ENCODE results near the gene F2R.
"Not testable (repeated sequence)": the region's sequence is repeated elsewhere in the genome, so short reads cannot be mapped to it uniquely, and the experiment has no call there.

The F2R gene

GRCh38 chr5:76715736-76716455 lies at the start of gene F2R:
Gene F2R, plus strand, starts transcription at chr5:76716126. Its CDS starts 182 bp downstream, at chr5:76716308.
- peak; percentile 92 for DNase-seq (ENCODE audit: low read depth, low spot score)

DNA sequence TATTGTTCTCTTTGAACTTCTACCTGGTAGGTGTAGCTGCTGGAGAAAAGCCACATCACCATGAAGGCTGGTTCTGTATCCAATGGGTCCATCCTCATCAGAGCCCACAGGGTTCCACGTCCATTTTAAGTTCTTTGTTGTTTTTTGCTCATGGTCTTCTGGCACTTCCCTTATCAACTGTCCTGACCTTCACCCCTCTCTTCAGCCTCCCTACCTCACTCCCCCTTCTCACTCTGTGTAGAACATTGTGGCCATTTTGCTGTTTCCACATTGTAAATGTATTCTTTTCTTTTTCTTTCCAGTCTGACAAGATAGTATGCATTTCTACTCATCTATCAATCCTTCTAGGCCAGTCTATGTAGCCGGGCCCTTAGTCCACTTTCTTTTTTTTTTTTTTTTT lies 48.4 kb upstream of the F2R start:
- no peak for DNase-seq (ENCODE audit: low read depth, low spot score)

DNA sequence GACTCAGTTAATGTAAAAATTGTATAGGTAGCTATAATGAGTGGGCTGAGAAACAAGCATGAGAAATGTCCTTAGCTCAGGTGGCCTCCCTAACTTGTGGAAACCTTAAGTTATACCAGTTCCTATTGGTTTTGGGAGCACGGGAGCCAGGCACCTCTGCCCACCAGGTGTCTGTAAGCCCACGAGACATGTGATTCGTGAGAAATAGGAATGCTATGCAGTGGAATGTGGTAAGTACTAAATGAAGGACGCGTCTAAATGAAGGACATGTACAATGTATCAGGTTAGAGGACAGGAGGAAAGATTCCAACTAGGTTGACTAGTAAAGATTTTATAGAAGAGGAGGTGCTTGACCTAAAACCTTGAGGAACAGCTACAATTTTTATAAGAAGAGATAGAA lies 46.7 kb upstream of the F2R start:
- no peak for DNase-seq (ENCODE audit: low read depth, low spot score)

- no peak for DNase-seq (ENCODE audit: low read depth, low spot score)
These were observed 45.4 kb upstream of the F2R start for GRCh38 chr5:76670508-76670907.

GRCh38 chr5:76672242-76672641 lies 43.7 kb upstream of the F2R start:
- DNase-seq (ENCODE audit: low read depth, low spot score) = no peak

DNA sequence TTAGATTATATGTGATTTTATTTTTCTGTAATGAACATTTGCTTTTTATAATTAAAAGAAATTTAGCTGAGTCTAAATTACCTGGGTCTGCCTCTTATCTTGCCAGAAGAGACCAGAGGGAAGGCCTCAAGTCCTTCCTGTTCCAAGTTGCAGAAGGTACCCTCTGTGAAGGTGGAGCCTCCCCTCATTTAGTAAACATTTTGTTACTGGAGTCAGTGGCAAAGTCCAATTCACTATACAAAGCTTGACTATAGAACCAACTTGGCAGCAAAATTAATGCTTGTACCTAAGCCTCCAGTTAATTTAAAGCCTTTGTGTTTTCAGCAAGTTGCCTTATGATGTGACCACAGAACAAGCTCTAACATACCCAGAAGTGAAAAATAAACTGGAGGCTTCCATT lies 42.8 kb upstream of the F2R start:
- no peak for DNase-seq (ENCODE audit: low read depth, low spot score)

DNA sequence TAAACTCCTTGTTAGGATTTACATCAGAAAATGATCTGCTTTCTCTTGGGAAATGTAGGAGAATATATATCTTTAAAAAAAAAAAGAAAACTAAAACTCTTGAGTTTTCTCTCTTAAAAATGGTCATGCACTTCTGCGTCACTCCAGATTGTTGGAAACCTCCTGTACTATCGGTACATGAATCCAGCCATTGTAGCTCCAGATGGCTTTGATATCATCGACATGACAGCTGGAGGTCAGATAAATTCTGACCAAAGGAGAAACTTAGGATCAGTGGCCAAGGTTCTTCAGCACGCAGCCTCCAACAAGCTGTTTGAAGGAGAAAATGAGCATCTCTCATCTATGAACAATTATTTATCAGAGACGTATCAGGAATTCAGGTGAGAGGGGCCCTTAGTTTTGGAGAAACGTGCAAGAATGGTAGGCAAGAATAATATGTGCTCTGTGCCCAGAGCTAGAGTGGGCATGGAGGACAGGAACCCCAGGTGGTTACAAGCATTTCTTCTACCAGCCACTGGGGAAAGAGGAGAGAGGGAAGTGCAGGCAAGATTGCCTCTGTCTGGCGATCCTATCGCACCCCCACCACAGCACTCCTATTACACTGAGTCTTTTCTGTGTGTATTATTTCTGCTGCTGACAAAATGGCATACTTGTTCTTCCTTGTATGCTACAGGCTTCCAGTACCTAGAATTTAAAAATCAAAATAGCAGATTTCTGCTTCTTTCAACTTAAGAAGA lies 41.4 kb upstream of the F2R start:
- no peak for DNase-seq (ENCODE audit: low read depth, low spot score)

- no peak for DNase-seq (ENCODE audit: low read depth, low spot score)
These were observed 40.6 kb upstream of the F2R start for GRCh38 chr5:76675364-76675763.

- DNase-seq (ENCODE audit: low read depth, low spot score) = no peak
These were observed 38.0 kb upstream of the F2R start for GRCh38 chr5:76677849-76678472.

- no peak for DNase-seq (ENCODE audit: low read depth, low spot score)
These were observed 36.7 kb upstream of the F2R start for GRCh38 chr5:76679231-76679630.

DNA sequence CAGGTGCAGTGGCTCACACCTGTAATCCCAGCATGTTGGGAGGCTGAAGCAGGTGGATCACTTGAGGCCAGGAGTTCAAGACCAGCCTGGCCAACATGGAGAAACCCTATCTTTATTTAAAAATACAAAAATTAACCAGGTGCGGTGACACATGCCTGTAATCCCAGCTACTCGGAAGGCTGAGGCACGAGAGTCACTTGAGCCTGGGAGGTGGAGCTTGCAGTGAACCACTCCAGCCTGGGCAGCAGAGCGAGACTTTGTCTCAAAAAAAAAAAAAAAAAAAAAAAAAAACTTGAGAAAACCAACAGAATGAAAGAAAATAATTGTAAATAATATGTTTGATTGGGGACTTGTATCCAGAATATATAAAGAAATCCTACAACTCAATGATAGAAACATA lies 35.1 kb upstream of the F2R start:
- DNase-seq (ENCODE audit: low read depth, low spot score) = not testable (repeated sequence)

- no peak for DNase-seq (ENCODE audit: low read depth, low spot score)
These were observed 34.6 kb upstream of the F2R start for GRCh38 chr5:76681287-76681686.

- DNase-seq (ENCODE audit: low read depth, low spot score) = no peak
These were observed 33.5 kb upstream of the F2R start for GRCh38 chr5:76682387-76682786.

DNA sequence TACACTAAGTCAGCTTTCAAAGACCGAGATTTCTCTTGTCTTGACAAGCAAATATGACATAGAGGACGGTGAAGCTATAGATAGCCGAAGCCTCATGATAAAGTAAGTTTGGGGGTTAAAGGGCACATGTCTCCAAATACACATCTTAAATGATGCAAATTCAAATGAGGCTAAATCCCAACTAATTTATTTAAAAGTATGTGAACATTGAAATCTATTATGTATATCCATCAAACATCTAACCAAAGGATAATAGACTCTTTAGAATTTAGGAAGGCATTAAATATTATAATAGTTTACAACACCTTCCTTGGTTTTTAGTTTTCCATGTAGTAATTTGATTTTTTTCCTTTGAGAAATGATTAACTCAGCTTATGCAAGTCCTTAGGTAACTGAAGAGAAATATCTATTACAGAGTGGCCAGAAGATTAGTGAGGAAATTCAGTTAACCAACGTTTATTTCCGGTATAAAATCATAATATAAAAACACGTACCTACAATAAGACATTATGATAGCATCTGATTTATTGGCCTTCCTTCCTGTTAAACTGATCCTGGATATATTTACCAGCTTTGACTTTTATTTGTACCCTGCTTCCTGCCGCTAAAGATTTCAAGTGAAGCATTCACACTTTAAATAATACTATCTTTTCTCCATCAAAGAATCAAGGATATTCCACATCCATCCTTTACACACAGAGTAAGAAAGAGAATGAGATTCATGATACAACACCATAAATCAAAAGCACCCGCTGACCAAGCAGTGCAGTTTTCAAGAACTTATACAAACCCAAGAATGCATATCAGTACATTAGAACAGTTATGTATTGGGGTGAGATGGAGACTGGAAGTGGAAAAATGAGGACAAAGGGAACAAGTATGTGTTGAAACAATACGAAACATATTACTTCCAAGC lies 31.9 kb upstream of the F2R start:
- DNase-seq (ENCODE audit: low read depth, low spot score) = no peak

DNA sequence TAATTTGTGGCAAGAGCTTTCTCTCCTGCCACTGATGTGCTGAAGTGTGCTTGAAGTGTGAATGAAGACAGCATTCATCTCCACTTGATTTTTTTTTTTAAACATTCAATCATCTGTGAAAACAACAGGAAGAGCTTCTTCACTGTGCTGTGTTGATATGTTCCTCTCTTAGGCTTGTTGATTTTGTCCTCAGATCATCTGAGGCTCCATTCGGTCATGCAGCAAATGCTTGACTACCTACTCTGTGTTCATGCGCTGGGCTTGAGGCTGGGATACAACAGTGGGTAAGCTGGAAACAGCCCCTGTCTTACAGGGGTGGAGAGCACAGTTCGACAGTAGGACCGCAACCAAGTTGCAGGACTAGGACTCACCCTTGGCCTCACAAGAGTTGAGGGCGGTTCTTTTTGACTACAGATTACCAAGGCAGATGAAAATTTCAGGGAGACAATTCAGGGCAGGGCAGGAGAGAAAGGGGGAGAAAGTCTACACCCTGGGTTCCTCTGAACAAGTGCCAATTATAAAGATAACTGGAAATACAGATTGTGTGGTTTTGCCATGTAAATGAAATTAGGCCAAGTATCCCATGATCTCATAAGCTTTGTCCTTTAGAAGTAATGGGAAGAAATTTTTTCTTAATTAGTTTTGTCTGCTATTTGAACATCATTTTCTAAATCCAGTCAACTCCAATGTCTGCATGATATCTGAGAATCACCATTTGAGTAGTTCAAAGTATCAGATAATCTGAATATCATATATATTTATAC lies 31.0 kb upstream of the F2R start:
- no peak for DNase-seq (ENCODE audit: low read depth, low spot score)

DNA sequence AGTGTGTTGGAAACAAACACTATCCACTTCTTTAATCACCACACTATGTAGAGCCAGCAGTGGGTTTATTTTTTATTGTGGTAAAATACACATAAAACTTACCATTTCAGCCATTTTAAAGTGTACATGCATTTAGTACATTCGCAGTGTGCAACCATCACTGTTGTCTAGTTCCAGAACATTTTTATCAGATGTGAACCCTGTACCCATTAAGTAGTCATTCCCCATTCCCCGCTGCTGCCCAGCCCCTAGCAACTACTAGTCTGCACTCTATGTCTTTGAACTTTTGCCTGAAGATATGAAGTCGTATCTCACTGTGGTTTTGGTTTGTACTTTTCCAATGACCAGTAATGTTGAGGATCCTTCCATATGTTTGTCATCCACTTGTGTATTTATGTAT lies 30.2 kb upstream of the F2R start:
- no peak for DNase-seq (ENCODE audit: low read depth, low spot score)

- DNase-seq (ENCODE audit: low read depth, low spot score) = no peak
These were observed 27.7 kb upstream of the F2R start for GRCh38 chr5:76688212-76688611.

GRCh38 chr5:76688836-76689235 lies 27.1 kb upstream of the F2R start:
- DNase-seq (ENCODE audit: low read depth, low spot score) = peak; percentile 14

DNA sequence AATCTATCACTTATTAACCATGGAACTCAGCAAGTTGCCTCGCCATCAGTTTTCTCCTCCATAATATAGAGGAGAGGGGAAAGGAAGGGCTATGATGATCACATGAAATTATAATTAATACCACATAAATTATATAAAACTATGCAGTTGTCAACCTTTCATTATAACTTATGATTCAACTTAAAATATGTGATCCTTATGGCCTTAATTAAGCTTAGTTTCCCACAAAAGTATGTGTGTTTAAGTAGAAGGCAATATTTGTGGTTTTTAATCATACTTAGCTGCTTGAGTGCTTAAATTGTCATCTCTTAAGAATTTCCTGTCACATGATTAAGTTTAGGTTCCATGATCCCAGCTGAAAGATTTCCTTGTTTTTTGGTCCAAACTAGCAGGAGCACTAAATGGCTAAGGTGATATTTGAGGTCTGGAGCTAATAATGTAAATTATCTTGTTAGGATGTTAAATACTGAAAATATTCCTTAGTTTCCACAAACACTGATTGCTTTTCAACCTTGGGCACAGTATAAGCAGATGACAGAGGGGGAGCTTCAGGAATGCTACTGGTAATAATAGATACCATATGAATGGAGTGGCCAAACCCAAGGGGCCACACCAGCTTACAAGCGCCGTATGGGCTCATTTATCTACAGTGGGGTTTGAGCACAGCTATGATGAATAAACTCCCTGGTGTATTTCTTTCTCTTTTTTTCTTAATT lies 26.4 kb upstream of the F2R start:
- peak; percentile 80 for DNase-seq (ENCODE audit: low read depth, low spot score)

DNA sequence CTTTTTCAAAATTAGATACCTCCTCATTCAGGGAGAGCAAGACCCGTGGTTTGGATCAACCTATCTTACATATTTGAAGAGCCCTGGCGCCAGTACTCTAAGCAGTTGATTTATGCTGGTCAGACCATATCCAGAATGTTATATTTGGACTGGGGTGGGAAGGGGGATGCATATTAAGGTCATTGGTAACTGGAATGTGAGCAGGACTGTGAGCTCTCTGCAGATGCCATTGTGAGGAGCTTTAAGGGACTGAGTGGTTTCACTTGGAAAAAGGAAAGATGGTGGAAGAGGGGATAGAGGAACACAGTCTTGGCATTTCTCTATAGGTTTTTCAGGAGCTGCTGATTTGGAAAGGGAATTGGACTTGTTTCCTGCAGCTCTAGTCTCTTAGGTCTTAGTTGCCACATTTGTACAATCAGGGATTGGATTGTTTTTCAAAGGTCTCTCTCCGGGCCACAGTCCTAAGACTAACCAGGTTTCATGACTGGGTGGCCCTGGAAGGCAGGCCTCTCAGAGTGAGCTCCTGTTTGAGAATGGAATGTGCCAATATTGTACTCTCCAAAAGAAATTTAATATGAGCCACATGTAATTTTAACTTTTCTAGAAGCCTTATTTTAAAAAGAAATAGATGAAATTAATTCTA lies 25.8 kb upstream of the F2R start:
- peak; percentile 65 for DNase-seq (ENCODE audit: low read depth, low spot score)

All from astrocyte of the hippocampus (primary cell).